Measurements from ENCODE around the gene ITIH3.

Gene ITIH3

DNA sequence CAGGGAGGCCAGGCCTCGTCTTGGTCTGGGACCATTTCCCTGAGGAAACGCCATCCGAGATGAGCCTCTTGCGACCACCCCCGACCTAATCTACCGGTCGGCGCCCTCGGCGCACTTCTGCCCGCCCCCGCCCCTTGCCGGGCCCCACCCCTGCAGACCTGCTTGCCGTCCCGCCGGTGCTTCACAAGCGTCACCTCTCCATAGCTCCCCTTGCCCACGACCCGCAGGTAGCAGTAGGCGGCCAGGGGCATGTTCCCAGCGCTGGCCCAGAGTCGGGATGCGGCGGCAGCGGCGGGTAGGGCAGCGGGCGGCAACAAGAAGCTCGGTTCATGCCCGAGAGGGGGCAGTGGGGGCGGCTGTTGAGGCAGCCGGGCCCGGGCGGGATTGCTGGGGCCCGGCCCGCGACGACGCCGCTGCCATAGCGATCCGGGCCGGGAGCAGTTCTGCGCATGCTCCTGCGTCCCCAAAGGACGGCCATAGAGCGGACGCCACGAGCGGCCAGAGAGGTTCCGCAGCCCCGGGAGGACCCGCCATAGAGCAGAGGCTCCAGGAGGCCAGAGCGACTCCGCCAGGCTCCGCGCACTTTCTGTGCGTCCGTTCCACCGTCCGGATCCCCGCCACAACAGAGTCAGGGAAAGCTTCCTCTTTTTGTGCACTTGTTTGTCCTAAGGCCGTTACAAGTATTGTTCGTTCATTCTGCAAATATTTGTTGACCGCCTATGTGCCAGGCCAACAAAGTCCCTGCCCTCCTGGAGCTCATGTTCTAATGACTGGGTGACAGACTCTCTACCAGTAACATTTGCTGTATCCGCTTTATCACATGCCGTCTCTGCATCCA lies 23.9 kb upstream of the ITIH3 start, which contains the start of gene NEK4:
Gene NEK4 (minus strand): TSS at position 445 of the 838 bp plus-strand sequence. CDS start 194 bp downstream, at position 251.
- H3K9ac ChIP-seq (ENCODE audit: insufficient read length, low read depth) = peak within 1 kb of the TSS; percentile 93
- TF ChIP-seq SUZ12 (IDR thresholded peaks at IDR 0.05; ENCODE audit: extremely low read depth, insufficient read depth, insufficient read length) = no peak
- TF ChIP-seq ZNF274 (IDR thresholded peaks at IDR 0.05; ENCODE audit: low read depth, low read length) = no peak
- TF ChIP-seq YY1 (IDR thresholded peaks at IDR 0.05; ENCODE audit: insufficient read depth, insufficient read length) = no peak
- no peaks in the 10 kb centered on the region for H3K9me3 ChIP-seq (ENCODE audit: insufficient read depth, low read length)
- H3K36me3 ChIP-seq (ENCODE audit: insufficient read depth, insufficient read length, low read length) = peaks cover 26% of the 10 kb centered on the region
- H3K4me1 ChIP-seq (ENCODE audit: insufficient read depth, insufficient read length) = no peaks in the 10 kb centered on the region
- H3K27me3 ChIP-seq (ENCODE audit: insufficient read depth, insufficient read length) = peaks cover 11% of the 10 kb centered on the region
- H3K4me3 ChIP-seq (ENCODE audit: insufficient read length, low read depth) = peak within 1 kb of the TSS; percentile 69
- peak; percentile 89 for DNase-seq (ENCODE audit: low read depth, low spot score)

DNA sequence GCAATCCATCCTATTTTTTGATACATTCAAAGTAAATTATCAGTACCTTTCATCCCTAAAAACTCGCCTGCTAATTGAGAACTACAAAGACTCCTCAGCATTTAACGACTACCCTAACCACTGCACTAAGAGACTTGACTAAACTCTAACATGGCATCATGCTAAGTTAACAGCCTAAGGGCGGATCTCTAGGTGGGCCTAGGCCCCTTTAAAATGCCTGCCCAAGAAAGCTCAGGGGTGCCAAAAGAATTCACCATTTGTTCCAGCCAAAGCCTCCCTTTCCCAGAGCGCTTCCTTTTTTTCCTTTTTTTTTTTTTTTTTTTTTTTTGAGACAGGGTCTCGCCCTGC lies 23.3 kb upstream of the ITIH3 start:
- peak overlapping the region; percentile 93 for H3K9ac ChIP-seq (ENCODE audit: insufficient read length, low read depth)
- DNase-seq (ENCODE audit: low read depth, low spot score) = no peak
- H3K4me1 ChIP-seq (ENCODE audit: insufficient read depth, insufficient read length) = no peaks in the 10 kb centered on the region
- no peak for TF ChIP-seq SUZ12 (IDR thresholded peaks at IDR 0.05; ENCODE audit: extremely low read depth, insufficient read depth, insufficient read length)
- TF ChIP-seq ZNF274 (IDR thresholded peaks at IDR 0.05; ENCODE audit: low read depth, low read length) = no peak
- no peak for TF ChIP-seq YY1 (IDR thresholded peaks at IDR 0.05; ENCODE audit: insufficient read depth, insufficient read length)
- H3K4me3 ChIP-seq (ENCODE audit: insufficient read length, low read depth) = peak overlapping the region; percentile 69
- H3K9me3 ChIP-seq (ENCODE audit: insufficient read depth, low read length) = no peaks in the 10 kb centered on the region
- H3K36me3 ChIP-seq (ENCODE audit: insufficient read depth, insufficient read length, low read length) = peaks cover 20% of the 10 kb centered on the region
- H3K27me3 ChIP-seq (ENCODE audit: insufficient read depth, insufficient read length) = peaks cover 14% of the 10 kb centered on the region

DNA sequence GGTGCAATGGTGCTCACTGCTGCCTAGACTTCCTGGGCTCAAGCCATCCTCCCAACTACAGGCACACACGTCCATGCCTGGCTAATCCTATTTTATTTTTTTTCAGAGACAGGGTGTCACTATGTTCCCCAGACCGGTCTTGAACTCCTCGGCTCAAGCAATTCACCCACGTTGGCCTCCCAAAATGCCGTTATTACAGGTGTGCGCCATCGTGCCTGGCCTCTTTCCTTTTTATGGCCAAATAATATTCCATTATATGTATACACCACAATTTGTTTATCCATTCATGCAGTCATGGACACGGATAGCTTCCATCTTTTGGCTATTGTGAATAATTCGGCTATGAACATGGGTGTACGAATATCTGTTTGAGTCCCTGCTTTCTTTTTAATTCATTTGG lies 22.9 kb upstream of the ITIH3 start:
- H3K9ac ChIP-seq (ENCODE audit: insufficient read length, low read depth) = peak overlapping the region; percentile 93
- DNase-seq (ENCODE audit: low read depth, low spot score) = no peak
- H3K27me3 ChIP-seq (ENCODE audit: insufficient read depth, insufficient read length) = peaks cover 14% of the 10 kb centered on the region
- H3K4me1 ChIP-seq (ENCODE audit: insufficient read depth, insufficient read length) = no peaks in the 10 kb centered on the region
- TF ChIP-seq ZNF274 (IDR thresholded peaks at IDR 0.05; ENCODE audit: low read depth, low read length) (no peak), YY1 (IDR thresholded peaks at IDR 0.05; ENCODE audit: insufficient read depth, insufficient read length) (no peak), SUZ12 (IDR thresholded peaks at IDR 0.05; ENCODE audit: extremely low read depth, insufficient read depth, insufficient read length) (no peak)
- H3K9me3 ChIP-seq (ENCODE audit: insufficient read depth, low read length) = no peaks in the 10 kb centered on the region
- peaks cover 17% of the 10 kb centered on the region for H3K36me3 ChIP-seq (ENCODE audit: insufficient read depth, insufficient read length, low read length)
- H3K4me3 ChIP-seq (ENCODE audit: insufficient read length, low read depth) = peak overlapping the region; percentile 69

DNA sequence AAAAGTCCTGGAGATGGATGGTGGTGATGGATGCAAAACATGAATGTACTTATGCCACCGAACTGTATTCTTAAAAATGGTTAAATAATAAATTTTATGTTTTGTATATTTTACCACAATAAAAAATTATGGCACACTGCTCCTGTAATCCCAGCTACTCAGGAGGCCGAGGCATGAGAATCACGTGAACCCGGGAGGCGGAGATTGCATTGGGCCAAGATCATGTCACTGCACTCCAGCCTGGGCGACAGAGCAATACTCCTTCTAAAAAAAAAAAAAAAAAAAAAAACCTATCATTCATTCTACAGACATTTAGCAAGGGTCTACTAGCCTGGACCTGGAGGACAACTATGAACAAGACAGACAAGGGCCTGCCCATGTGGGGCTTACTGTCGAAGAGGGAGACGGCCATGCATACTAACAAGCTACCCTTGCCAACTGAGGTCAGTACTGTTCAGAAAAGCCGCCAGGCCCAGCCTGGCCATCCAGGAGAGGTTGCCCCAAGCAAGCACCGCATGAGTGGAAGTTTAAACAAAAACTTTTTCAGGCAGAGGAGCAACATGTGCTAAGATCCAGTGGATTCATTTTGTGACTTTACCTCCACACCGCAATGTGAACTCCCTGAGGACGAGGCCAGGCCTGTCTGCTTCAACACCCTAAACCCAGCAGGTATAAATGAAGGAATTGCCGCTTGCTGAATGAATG lies 21.1 kb upstream of the ITIH3 start:
- H3K27me3 ChIP-seq (ENCODE audit: insufficient read depth, insufficient read length) = peaks cover 17% of the 10 kb centered on the region
- no peak for DNase-seq (ENCODE audit: low read depth, low spot score)
- no peak overlapping the region for H3K4me3 ChIP-seq (ENCODE audit: insufficient read length, low read depth)
- no peaks in the 10 kb centered on the region for H3K4me1 ChIP-seq (ENCODE audit: insufficient read depth, insufficient read length)
- H3K9ac ChIP-seq (ENCODE audit: insufficient read length, low read depth) = no peak overlapping the region
- H3K9me3 ChIP-seq (ENCODE audit: insufficient read depth, low read length) = no peaks in the 10 kb centered on the region
- no peak for TF ChIP-seq SUZ12 (IDR thresholded peaks at IDR 0.05; ENCODE audit: extremely low read depth, insufficient read depth, insufficient read length)
- TF ChIP-seq YY1 (IDR thresholded peaks at IDR 0.05; ENCODE audit: insufficient read depth, insufficient read length) = no peak
- no peak for TF ChIP-seq ZNF274 (IDR thresholded peaks at IDR 0.05; ENCODE audit: low read depth, low read length)
- peaks cover 3% of the 10 kb centered on the region for H3K36me3 ChIP-seq (ENCODE audit: insufficient read depth, insufficient read length, low read length)

GRCh38 chr3:52774066-52774713 lies 20.4 kb upstream of the ITIH3 start:
- Histone ChIP-seq H3K36me3 (ENCODE audit: insufficient read depth, insufficient read length, low read length) (no peaks in the 10 kb centered on the region), H3K9ac (ENCODE audit: insufficient read length, low read depth) (no peak overlapping the region), H3K27me3 (ENCODE audit: insufficient read depth, insufficient read length) (peaks cover 17% of the 10 kb centered on the region), H3K4me3 (ENCODE audit: insufficient read length, low read depth) (no peak overlapping the region), H3K9me3 (ENCODE audit: insufficient read depth, low read length) (no peaks in the 10 kb centered on the region), H3K4me1 (ENCODE audit: insufficient read depth, insufficient read length) (no peaks in the 10 kb centered on the region)
- TF ChIP-seq ZNF274 (IDR thresholded peaks at IDR 0.05; ENCODE audit: low read depth, low read length) = no peak
- no peak for DNase-seq (ENCODE audit: low read depth, low spot score)

DNA sequence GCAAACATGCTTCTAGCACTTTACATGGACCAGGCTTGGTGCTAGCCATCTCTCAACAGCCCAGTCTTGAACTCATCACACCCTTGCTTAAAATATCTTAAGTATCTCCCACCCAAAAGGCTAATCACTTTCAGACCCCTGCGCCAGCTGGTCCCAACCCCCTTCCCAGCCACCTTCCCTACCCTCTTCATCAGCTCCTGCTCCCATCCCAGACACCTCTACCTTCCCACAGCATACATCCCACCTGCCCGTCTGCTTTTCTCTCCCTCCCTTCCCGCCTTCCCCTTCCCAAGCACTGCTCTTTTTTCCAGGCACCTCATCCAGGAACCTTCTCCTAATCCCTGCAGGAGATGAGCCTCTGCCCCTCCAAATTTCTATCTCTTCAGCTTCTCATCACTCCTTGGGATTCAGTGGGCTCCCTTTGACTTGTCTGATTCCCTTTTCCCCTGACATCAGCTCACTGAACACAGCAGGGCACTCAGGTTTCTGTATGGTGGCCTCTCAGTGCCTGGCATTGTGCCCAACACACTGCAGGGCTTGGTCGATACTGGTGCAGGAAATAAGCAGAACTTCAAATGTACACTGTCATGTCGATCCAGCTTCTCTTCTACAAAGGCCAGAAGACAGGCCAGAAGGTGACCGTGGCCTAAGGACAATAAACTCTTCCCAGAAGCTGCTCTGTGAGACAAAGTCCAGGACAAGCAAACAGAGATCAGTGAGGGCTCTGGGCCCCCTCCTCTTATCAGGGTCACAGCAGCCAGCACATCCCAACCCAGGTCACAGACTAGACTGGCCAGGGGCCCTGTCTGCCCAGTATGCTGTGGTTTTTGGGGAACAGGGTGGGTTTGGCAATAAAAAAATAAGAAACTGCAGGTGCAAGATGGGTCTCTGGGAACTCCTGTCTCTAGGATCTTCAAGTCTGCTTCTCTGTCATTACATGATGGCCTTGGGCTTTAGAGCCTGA lies 19.4 kb upstream of the ITIH3 start:
- TF ChIP-seq SUZ12 (IDR thresholded peaks at IDR 0.05; ENCODE audit: extremely low read depth, insufficient read depth, insufficient read length) (no peak), YY1 (IDR thresholded peaks at IDR 0.05; ENCODE audit: insufficient read depth, insufficient read length) (no peak), ZNF274 (IDR thresholded peaks at IDR 0.05; ENCODE audit: low read depth, low read length) (no peak)
- Histone ChIP-seq H3K36me3 (ENCODE audit: insufficient read depth, insufficient read length, low read length) (no peaks in the 10 kb centered on the region), H3K27me3 (ENCODE audit: insufficient read depth, insufficient read length) (peaks cover 20% of the 10 kb centered on the region), H3K9me3 (ENCODE audit: insufficient read depth, low read length) (no peaks in the 10 kb centered on the region), H3K4me1 (ENCODE audit: insufficient read depth, insufficient read length) (no peaks in the 10 kb centered on the region), H3K9ac (ENCODE audit: insufficient read length, low read depth) (no peak overlapping the region), H3K4me3 (ENCODE audit: insufficient read length, low read depth) (no peak overlapping the region)
- no peak for DNase-seq (ENCODE audit: low read depth, low spot score)
